Stimulated activated CD8-positive, alpha-beta memory T cell treated with anti-CD3 and anti-CD28 coated beads, Interleukin-15, amount 100 ng/mL, for 1 hour (primary cell): ENCODE results near the gene SRXN1.

ENCODE experiments used
- DNase-seq: peaks from one replicate; pipeline ENCODE4 v3.0.0-alpha.2; 2020; ENCODE audit warnings: low read depth

Gene SRXN1

GRCh38 chr20:607476-607875 is 45.5 kb downstream of the SRXN1 start:
- DNase-seq = no peak

- DNase-seq = no peak
Measured at GRCh38 chr20:605237-605636, 47.8 kb downstream of the SRXN1 start.

- no peak for DNase-seq
Measured at GRCh38 chr20:603116-603640, 49.8 kb downstream of the SRXN1 start.

GRCh38 chr20:602111-602970 is 50.7 kb downstream of the SRXN1 start:
- no peak for DNase-seq

GRCh38 chr20:600736-601135 is 52.3 kb downstream of the SRXN1 start:
- DNase-seq = no peak

GRCh38 chr20:600141-600540 is 52.9 kb downstream of the SRXN1 start:
- no peak for DNase-seq

- DNase-seq = no peak
Measured at GRCh38 chr20:598133-598850, 54.7 kb downstream of the SRXN1 start.

GRCh38 chr20:597560-597959 is 55.4 kb downstream of the SRXN1 start:
- DNase-seq = no peak
